ENCODE measurements around the gene DCAKD. TPM values are rescaled to one million over a fixed set of nuclear protein-coding genes. Genes with fewer than 3 reads are reported as not detected.
"Not testable (repeated sequence)": the region's sequence is repeated elsewhere in the genome, so short reads cannot be mapped to it uniquely, and the experiment has no call there.

Gene DCAKD
- total and polyA plus RNA-seq, 12 donors: 21.1 to 46.2 (median 31.9) TPM

- WGBS, 2 donors: 8 to 14% methylated on average over 15 of the region's 15 CpGs
- intact Hi-C loops (cut with DNase I): loop anchor here in 2 of 10 donors (1.0 to 5.0 kb wide), 2 partner anchors 8 to 72 kb away; partner anchors contain the start of gene PLCD3 (in 1 of the 2)
These were observed 9.0 kb upstream of the DCAKD start for GRCh38 chr17:45060382-45060796.

GRCh38 chr17:45052052-45052772 lies 780 bp upstream of the DCAKD start:
- 12 to 21% methylated on average over 25 to 32 of the region's 36 CpGs for WGBS, 2 donors
- TF ChIP-seq CTCF (IDR thresholded peaks at IDR 0.05): no peak
- H3K4me1 ChIP-seq: peaks cover 2 to 31% (median 21%) of the 10 kb centered on the region in 9 donors
- H3K27me3 ChIP-seq: no peaks in the 10 kb centered on the region
- DNase-seq (peak; percentile 52 to 55), ATAC-seq (peak in 6 of 8 donors; percentile 5 to 55 (median 34))
- H3K4me3 ChIP-seq: peak overlapping the region; percentile 13 to 74 (median 66)
- H3K9me3 ChIP-seq: no peaks in the 10 kb centered on the region
- peaks cover 0 to 6% (median 0%) of the 10 kb centered on the region in 9 donors for H3K36me3 ChIP-seq
- intact Hi-C loops (cut with DNase I): loop anchor here in 2 of 10 donors (1.0 to 5.0 kb wide), 2 partner anchors 8 to 45 kb away; no protein-coding TSS in a partner anchor
- H3K27ac ChIP-seq: peak overlapping the region in 9 of 10 donors; percentile 77 to 93 (median 89)

More at GRCh38 chr17:45060382-45060796, 9.0 kb upstream of the DCAKD start:
- H3K36me3 ChIP-seq: peaks cover 0 to 20% (median 0%) of the 10 kb centered on the region in 9 donors
- peak overlapping the region; percentile 53 to 97 (median 92) for H3K27ac ChIP-seq
- H3K4me3 ChIP-seq: peak overlapping the region; percentile 51 to 93 (median 70)
- no peak for TF ChIP-seq CTCF (IDR thresholded peaks at IDR 0.05)
- DNase-seq: no peak
- H3K9me3 ChIP-seq: no peaks in the 10 kb centered on the region
- ATAC-seq: peak in 6 of 8 donors; percentile 3 to 28 (median 14)
- H3K4me1 ChIP-seq: peaks cover 19 to 53% (median 46%) of the 10 kb centered on the region in 9 donors
- no peaks in the 10 kb centered on the region for H3K27me3 ChIP-seq

- not testable (repeated sequence) for H3K36me3 ChIP-seq, H3K27me3 ChIP-seq, H3K9me3 ChIP-seq, ATAC-seq, DNase-seq
- intact Hi-C loops (cut with DNase I): loop anchor here in 3 of 10 donors (1.0 to 5.0 kb wide), 3 partner anchors 9 to 46 kb away; partner anchors contain the start of gene NMT1 (in 1 of the 3)
- H3K27ac ChIP-seq: peak overlapping the region in 9 of 10 donors; percentile 77 to 93 (median 89)
- H3K4me1 ChIP-seq: peaks cover 2 to 31% (median 21%) of the 10 kb centered on the region in 9 donors
- 0 to 4% methylated on average over 3 to 5 of the region's 54 CpGs for WGBS, 2 donors
- peak overlapping the region in 9 of 10 donors; percentile 52 to 74 (median 67) for H3K4me3 ChIP-seq
These were observed 254 bp upstream of the DCAKD start for GRCh38 chr17:45051720-45052051.

GRCh38 chr17:45050481-45051059 lies 862 bp downstream of the DCAKD start:
- 4 to 7% methylated on average over 14 of the region's 14 CpGs for WGBS, 2 donors
- ATAC-seq (peak in 4 of 8 donors; percentile 4 to 30 (median 23)), DNase-seq (no peak)
- Histone ChIP-seq H3K4me1 (peaks cover 2 to 31% (median 21%) of the 10 kb centered on the region in 9 donors), H3K4me3 (peak overlapping the region; percentile 26 to 76 (median 66)), H3K9me3 (no peaks in the 10 kb centered on the region), H3K27ac (peak overlapping the region; percentile 76 to 97 (median 94)), H3K36me3 (peaks cover 0 to 3% (median 0%) of the 10 kb centered on the region in 9 donors), H3K27me3 (no peaks in the 10 kb centered on the region)
- TF ChIP-seq CTCF (IDR thresholded peaks at IDR 0.05): no peak
- intact Hi-C loops (cut with DNase I): loop anchor here in 2 of 10 donors (1.0 to 5.0 kb wide), 2 partner anchors 11 to 47 kb away; partner anchors contain the start of gene NMT1 (in 1 of the 2)
